ENCODE measurements around the gene OR5L2. TPM values are rescaled to one million over a fixed set of nuclear protein-coding genes. Genes with fewer than 3 reads are reported as not detected.

OR5L2 gene
- total RNA-seq, 1 experiment from 2014 or later = not detected

GRCh38 chr11:55811067-55811466 is 16.0 kb upstream of the OR5L2 start, which contains the start of gene OR5L1:
OR5L1 (plus strand) TSS chr11:55811367; CDS start chr11:55811467, 100 bp downstream.
- Histone ChIP-seq H3K4me3 (replicated peaks in 1 of 2; ENCODE audit: low read depth in 1 of 2, low read length in 2 of 2) (no peak within 1 kb of the TSS), H2AFZ (ENCODE audit: low read depth, low read length, poor library complexity, severe bottlenecking) (no peak within 1 kb of the TSS), H3K9ac (ENCODE audit: low read length) (no peak within 1 kb of the TSS), H3K27me3 (ENCODE audit: insufficient read depth, low read length) (no peaks in the 10 kb centered on the region), H3K4me2 (ENCODE audit: low read length) (no peak within 1 kb of the TSS), H3K36me3 (ENCODE audit: control insufficient read depth in 1 of 2, insufficient read depth in 2 of 2, low read length in 2 of 2) (no peaks in the 10 kb centered on the region), H3K4me1 (ENCODE audit: control insufficient read depth in 1 of 2, insufficient read depth in 2 of 2, low read length in 2 of 2) (no peaks in the 10 kb centered on the region), H3K9me3 (ENCODE audit: control insufficient read depth in 1 of 2, insufficient read depth in 1 of 2, low read depth in 1 of 2, low read length in 2 of 2) (peaks cover 18% of the 10 kb centered on the region in 2 experiments; a peak in 3 of 4 replicates), H3K79me2 (ENCODE audit: insufficient read depth, low read length) (no peaks in the 10 kb centered on the region), H3K9me2 (ENCODE audit: insufficient read depth) (no peaks in the 10 kb centered on the region), H4K20me1 (ENCODE audit: insufficient read depth) (no peaks in the 10 kb centered on the region), H3K27ac (ENCODE audit: low read depth, low read length) (no peak within 1 kb of the TSS)
- intact Hi-C loops (cut with micrococcal nuclease) = no loop called here
- DNase-seq (ENCODE audit: low read depth, low spot score) (no peak), ATAC-seq (no peak)
- no TSS peak for BruUV-seq (replicated peaks)
- no peak for TF ChIP-seq EZH2phosphoT487 (IDR thresholded peaks at IDR 0.05; ENCODE audit: borderline replicate concordance)
- RAD21 ChIA-PET (ENCODE audit: low non-redundant PET in 1 of 2, low total read pairs in 2 of 2, uncharacterized antibody in 2 of 2, unreplicated experiment in 2 of 2) = no interaction called here
- CTCF ChIA-PET = no interaction called here
- POLR2A ChIA-PET = no interaction called here

DNA sequence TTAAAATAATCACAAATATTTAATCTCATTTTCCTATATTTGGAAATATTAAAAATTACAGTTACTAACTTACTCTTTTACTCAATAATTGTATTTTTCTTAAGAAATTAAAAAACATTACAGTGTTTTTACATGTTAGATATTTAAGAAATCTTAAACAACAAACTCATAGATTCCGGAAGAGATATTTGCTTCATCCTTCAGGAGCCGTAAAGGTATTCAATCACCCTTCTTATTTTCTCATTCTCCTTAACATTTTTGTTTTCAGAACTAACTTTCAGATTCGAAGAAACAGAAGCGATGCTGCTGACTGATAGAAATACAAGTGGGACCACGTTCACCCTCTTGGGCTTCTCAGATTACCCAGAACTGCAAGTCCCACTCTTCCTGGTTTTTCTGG is 7.7 kb upstream of the OR5L2 start, which contains the start of gene OR5D18:
OR5D18 (plus strand) TSS at position 301 of the 400 bp plus-strand sequence; CDS start at position 301, 0 bp downstream.
- Histone ChIP-seq H4K20me1 (ENCODE audit: insufficient read depth) (no peaks in the 10 kb centered on the region), H3K9ac (ENCODE audit: low read length) (no peak within 1 kb of the TSS), H3K4me3 (replicated peaks in 1 of 2; ENCODE audit: low read depth in 1 of 2, low read length in 2 of 2) (no peak within 1 kb of the TSS), H3K9me2 (ENCODE audit: insufficient read depth) (no peaks in the 10 kb centered on the region), H3K4me2 (ENCODE audit: low read length) (no peak within 1 kb of the TSS), H3K4me1 (ENCODE audit: control insufficient read depth in 1 of 2, insufficient read depth in 2 of 2, low read length in 2 of 2) (no peaks in the 10 kb centered on the region), H2AFZ (ENCODE audit: low read depth, low read length, poor library complexity, severe bottlenecking) (no peak within 1 kb of the TSS), H3K27ac (ENCODE audit: low read depth, low read length) (no peak within 1 kb of the TSS), H3K27me3 (ENCODE audit: insufficient read depth, low read length) (no peaks in the 10 kb centered on the region), H3K9me3 (ENCODE audit: control insufficient read depth in 1 of 2, insufficient read depth in 1 of 2, low read depth in 1 of 2, low read length in 2 of 2) (peaks cover 6 to 12% of the 10 kb centered on the region in 2 experiments; a peak in 3 of 4 replicates), H3K79me2 (ENCODE audit: insufficient read depth, low read length) (no peaks in the 10 kb centered on the region), H3K36me3 (ENCODE audit: control insufficient read depth in 1 of 2, insufficient read depth in 2 of 2, low read length in 2 of 2) (no peaks in the 10 kb centered on the region)
- BruUV-seq (replicated peaks) = no TSS peak
- ChIA-PET RAD21 (ENCODE audit: low non-redundant PET in 1 of 2, low total read pairs in 2 of 2, uncharacterized antibody in 2 of 2, unreplicated experiment in 2 of 2) (no interaction called here), POLR2A (no interaction called here), CTCF (no interaction called here)
- DNase-seq (ENCODE audit: low read depth, low spot score) (no peak), ATAC-seq (no peak)
- TF ChIP-seq, protein P1, sequence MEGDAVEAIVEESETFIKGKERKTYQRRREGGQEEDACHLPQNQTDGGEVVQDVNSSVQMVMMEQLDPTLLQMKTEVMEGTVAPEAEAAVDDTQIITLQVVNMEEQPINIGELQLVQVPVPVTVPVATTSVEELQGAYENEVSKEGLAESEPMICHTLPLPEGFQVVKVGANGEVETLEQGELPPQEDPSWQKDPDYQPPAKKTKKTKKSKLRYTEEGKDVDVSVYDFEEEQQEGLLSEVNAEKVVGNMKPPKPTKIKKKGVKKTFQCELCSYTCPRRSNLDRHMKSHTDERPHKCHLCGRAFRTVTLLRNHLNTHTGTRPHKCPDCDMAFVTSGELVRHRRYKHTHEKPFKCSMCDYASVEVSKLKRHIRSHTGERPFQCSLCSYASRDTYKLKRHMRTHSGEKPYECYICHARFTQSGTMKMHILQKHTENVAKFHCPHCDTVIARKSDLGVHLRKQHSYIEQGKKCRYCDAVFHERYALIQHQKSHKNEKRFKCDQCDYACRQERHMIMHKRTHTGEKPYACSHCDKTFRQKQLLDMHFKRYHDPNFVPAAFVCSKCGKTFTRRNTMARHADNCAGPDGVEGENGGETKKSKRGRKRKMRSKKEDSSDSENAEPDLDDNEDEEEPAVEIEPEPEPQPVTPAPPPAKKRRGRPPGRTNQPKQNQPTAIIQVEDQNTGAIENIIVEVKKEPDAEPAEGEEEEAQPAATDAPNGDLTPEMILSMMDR (IDR thresholded peaks at IDR 0.05 in 2 of 3, conservative IDR thresholded peaks at IDR 0.05 in 1 of 3; ENCODE audit: borderline replicate concordance in 1 of 3, insufficient read depth in 1 of 3, low read depth in 2 of 3, low read length in 2 of 3) = no peak
- no peak for TF ChIP-seq EZH2phosphoT487 (IDR thresholded peaks at IDR 0.05; ENCODE audit: borderline replicate concordance)
- TF ChIP-seq MAX (IDR thresholded peaks at IDR 0.05) = no peak
- no peak for TF ChIP-seq SP1 (IDR thresholded peaks at IDR 0.05; ENCODE audit: low read depth)
- no peak for TF ChIP-seq SRF (IDR thresholded peaks at IDR 0.05; ENCODE audit: low read depth)
- no peak for TF ChIP-seq RAD21 (IDR thresholded peaks at IDR 0.05; ENCODE audit: low read depth)
- TF ChIP-seq EZH2 (IDR thresholded peaks at IDR 0.05) = no peak
- TF ChIP-seq YY1 (IDR thresholded peaks at IDR 0.05; ENCODE audit: extremely low read depth, insufficient replicate concordance, low read depth, low read length) = no peak
- TF ChIP-seq ZNF274 (IDR thresholded peaks at IDR 0.05; ENCODE audit: low read depth, low read length) = no peak
- no peak for TF ChIP-seq ZBTB33 (IDR thresholded peaks at IDR 0.05; ENCODE audit: extremely low read depth, insufficient replicate concordance, low read length)
- no peak for TF ChIP-seq JUND (IDR thresholded peaks at IDR 0.05)
- no peak for TF ChIP-seq SIN3A (IDR thresholded peaks at IDR 0.05; ENCODE audit: low read depth)
- intact Hi-C loops (cut with micrococcal nuclease) = no loop called here
